Panc1 (cell line): ENCODE data around the gene LRFN3.

ENCODE experiments used
- CTCF ChIP-seq: fragments of 450-650 bp; IDR thresholded peaks from 2 replicates; pipeline ENCODE4 v1.5.1; 2017; ENCODE audit warnings: mild to moderate bottlenecking
- POLR2AphosphoS5 ChIP-seq: IDR thresholded peaks from 2 replicates; pipeline ENCODE4 v1.6.1; 2012; ENCODE audit warnings: mild to moderate bottlenecking, low read depth, low read length, moderate library complexity
- REST ChIP-seq, 2 experiments: IDR thresholded peaks; 2 replicates each; pipeline ENCODE4 v1.6.1; 2011 to 2012; ENCODE audit warnings: low read depth in 2 of 2, control low read depth in 1 of 2, low read length in 1 of 2, mild to moderate bottlenecking in 1 of 2, moderate library complexity in 1 of 2; ENCODE audit not compliant: insufficient read depth in 1 of 2
- SIN3A ChIP-seq: IDR thresholded peaks from 2 replicates; pipeline ENCODE4 v1.6.1; 2012; ENCODE audit warnings: low read depth, mild to moderate bottlenecking, low read length, moderate library complexity, borderline replicate concordance; ENCODE audit not compliant: insufficient read depth
- TCF7L2 ChIP-seq: IDR thresholded peaks from 2 replicates; pipeline ENCODE4 v1.6.1; 2011; ENCODE audit warnings: mild to moderate bottlenecking, low read depth, low read length, inconsistent platforms

GRCh38 chr19:35938282-35939224 is 2.4 kb downstream of the LRFN3 start:
- TF ChIP-seq CTCF, result no peak
- no peak for TF ChIP-seq POLR2AphosphoS5
- no peak for TF ChIP-seq REST (IDR thresholded peaks at IDR 0.05; ENCODE audit: insufficient read depth in 1 of 2, low read depth in 2 of 2, low read length in 1 of 2)
- no peak for TF ChIP-seq TCF7L2
- TF ChIP-seq SIN3A, result no peak
